Colonic mucosa (tissue), 4 donors: Measurements from ENCODE around the gene KCNT2. TPM values are rescaled to one million over a fixed set of nuclear protein-coding genes. Genes with fewer than 3 reads are reported as not detected.

Experiments used
- DNase-seq: peaks from one replicate; pipeline ENCODE4 v3.0.0-alpha.2; 2020
- H3K27ac ChIP-seq: fragments of 200-600 bp; one replicate; pipeline ENCODE4 v1.8.0; 2021
- H3K27me3 ChIP-seq: fragments of 200-600 bp; one replicate; pipeline ENCODE4 v1.8.0; 2021
- H3K36me3 ChIP-seq: fragments of 200-600 bp; one replicate; pipeline ENCODE4 v1.8.0; 2021
- H3K4me1 ChIP-seq: fragments of 200-600 bp; one replicate; pipeline ENCODE4 v1.8.0; 2021; ENCODE audit warnings: mild to moderate bottlenecking
- H3K4me3 ChIP-seq: fragments of 200-600 bp; one replicate; pipeline ENCODE4 v1.8.0; 2021
- H3K9ac ChIP-seq, 2 donors: one replicate each; pipeline ENCODE4 v1.7.0; 2013; ENCODE audit warnings: control low read depth in 2 of 2, low read depth in 2 of 2, low read length in 2 of 2
- H3K9me3 ChIP-seq: fragments of 200-600 bp; one replicate; pipeline ENCODE4 v1.8.0; 2021
- intact Hi-C: fragments of 100-400 bp; cut with DNase I; formaldehyde crosslinking; loops from one replicate; pipeline ENCODE4 v1.14.1; 2022
- total RNA-seq, 2 donors: library from RNA; stranded (reverse); fragmentation: NEBNext Ultra II Directional in 1 of 2; extraction: Animal tissue kit (Norgen Biotek cat#: 25700) in 1 of 2; gene quantifications; one replicate each; pipeline ENCODE4 v1.2.1, GENCODE V29; 2021
- TF ChIP-seq, protein P1 (sequence below): fragments of 200-600 bp; IDR thresholded peaks from one replicate; pipeline ENCODE4 v1.8.0; 2022; ENCODE audit warnings: antibody characterized with exemption, mild to moderate bottlenecking
- donor health status: healthy.
- donor health status: DM: no; HTN: no; CAD: no.
- donor health status: DM: no; HTN: no; CAD: no.

Gene KCNT2
- total RNA-seq, 2 donors from 2014 or later = 0.56 to 0.82 TPM

DNA sequence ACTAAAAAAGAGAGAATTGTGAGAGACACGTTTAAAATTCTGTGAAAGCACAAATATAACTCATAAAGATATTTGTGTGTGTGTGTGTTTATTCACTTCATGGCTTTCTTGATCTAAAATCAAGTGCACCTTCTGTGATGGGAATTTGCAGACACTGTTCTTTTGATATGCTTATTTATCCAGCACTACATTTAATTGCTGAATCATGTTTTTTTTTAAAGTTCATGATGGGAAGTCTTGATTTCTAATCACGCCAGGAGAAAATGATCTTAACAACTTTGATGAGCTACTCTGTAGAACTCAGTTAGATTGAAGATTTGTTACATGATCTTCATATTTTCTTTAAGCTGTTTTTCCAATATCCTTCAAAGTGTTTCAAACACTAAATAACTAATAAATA is 35.0 kb downstream of the KCNT2 start:
- TF ChIP-seq, protein P1, sequence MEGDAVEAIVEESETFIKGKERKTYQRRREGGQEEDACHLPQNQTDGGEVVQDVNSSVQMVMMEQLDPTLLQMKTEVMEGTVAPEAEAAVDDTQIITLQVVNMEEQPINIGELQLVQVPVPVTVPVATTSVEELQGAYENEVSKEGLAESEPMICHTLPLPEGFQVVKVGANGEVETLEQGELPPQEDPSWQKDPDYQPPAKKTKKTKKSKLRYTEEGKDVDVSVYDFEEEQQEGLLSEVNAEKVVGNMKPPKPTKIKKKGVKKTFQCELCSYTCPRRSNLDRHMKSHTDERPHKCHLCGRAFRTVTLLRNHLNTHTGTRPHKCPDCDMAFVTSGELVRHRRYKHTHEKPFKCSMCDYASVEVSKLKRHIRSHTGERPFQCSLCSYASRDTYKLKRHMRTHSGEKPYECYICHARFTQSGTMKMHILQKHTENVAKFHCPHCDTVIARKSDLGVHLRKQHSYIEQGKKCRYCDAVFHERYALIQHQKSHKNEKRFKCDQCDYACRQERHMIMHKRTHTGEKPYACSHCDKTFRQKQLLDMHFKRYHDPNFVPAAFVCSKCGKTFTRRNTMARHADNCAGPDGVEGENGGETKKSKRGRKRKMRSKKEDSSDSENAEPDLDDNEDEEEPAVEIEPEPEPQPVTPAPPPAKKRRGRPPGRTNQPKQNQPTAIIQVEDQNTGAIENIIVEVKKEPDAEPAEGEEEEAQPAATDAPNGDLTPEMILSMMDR = no peak
- DNase-seq = no peak
- Histone ChIP-seq H3K9ac (no peak overlapping the region), H3K36me3 (no peaks in the 10 kb centered on the region), H3K4me1 (no peaks in the 10 kb centered on the region), H3K27ac (no peak overlapping the region), H3K27me3 (no peaks in the 10 kb centered on the region), H3K9me3 (no peaks in the 10 kb centered on the region), H3K4me3 (no peak overlapping the region)
- intact Hi-C loops = no loop called here

DNA sequence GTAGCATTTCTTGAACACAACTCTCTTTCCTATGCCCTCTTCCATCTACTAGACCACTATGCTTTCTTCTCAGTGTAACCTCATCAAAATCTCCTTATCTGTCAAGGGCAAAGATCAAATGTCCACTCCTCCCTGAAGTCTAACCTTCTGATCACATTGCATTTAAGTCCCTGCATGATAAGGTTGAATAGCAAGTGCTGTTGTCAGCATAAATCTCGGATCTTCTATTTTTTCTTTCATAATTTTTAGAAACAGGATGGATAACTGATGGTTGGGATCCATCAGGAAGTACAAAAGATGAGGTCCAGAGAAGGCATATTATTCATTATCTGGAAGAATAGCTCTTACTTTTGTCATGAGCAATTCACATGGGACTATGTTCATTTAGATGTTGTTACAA is 41.0 kb downstream of the KCNT2 start:
- TF ChIP-seq, protein P1 = no peak
- Histone ChIP-seq H3K27ac (no peak overlapping the region), H3K4me3 (no peak overlapping the region), H3K27me3 (no peaks in the 10 kb centered on the region), H3K4me1 (no peaks in the 10 kb centered on the region), H3K9ac (no peak overlapping the region), H3K36me3 (no peaks in the 10 kb centered on the region), H3K9me3 (no peaks in the 10 kb centered on the region)
- intact Hi-C loops = no loop called here
- DNase-seq = no peak

DNA sequence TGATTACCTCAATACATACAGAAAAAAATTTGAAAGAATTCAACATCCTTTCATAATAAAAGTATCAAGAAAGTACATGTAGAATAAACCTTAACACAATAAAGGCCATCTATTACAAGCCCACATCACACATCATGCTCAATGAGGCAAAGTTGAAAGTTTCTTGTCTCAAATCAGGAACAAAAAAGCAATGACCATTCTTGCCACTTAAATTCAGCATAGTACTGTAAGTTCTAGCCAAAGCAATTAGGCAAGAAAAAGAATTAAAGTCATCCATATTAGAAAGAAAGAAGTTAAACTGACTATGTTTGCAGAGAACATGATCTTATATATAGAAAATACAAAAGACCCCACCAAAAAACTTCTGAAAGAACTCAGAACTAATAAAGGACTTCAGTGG is 44.5 kb downstream of the KCNT2 start:
- no peaks in the 10 kb centered on the region for H3K9me3 ChIP-seq
- H3K4me3 ChIP-seq = no peak overlapping the region
- H3K4me1 ChIP-seq = no peaks in the 10 kb centered on the region
- no peak for DNase-seq
- no peak overlapping the region for H3K9ac ChIP-seq
- H3K27me3 ChIP-seq = no peaks in the 10 kb centered on the region
- no peaks in the 10 kb centered on the region for H3K36me3 ChIP-seq
- TF ChIP-seq, protein P1 = no peak
- no peak overlapping the region for H3K27ac ChIP-seq
- intact Hi-C loops = no loop called here

DNA sequence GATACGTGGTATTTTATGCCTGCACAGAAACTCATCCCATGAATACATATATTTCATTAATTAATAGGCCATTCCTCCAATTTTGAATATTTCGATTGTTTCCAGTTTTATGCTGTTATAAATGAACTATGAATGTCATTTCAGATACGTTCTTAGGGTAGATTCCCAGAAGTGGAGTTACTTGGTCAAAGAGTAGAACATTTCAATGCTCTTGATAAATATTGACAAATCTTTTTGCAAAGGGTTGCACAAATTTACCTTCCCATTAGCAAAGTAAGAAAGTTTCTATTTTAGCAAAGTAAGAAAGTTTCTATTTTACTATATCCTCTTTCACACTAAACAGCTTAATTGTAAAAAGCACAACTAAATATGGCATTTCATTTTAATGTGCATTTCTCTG is 48.9 kb downstream of the KCNT2 start:
- no peak overlapping the region for H3K27ac ChIP-seq
- H3K9me3 ChIP-seq = no peaks in the 10 kb centered on the region
- no peaks in the 10 kb centered on the region for H3K27me3 ChIP-seq
- no peak for DNase-seq
- no peak overlapping the region for H3K9ac ChIP-seq
- TF ChIP-seq, protein P1 = no peak
- H3K4me1 ChIP-seq = no peaks in the 10 kb centered on the region
- H3K4me3 ChIP-seq = no peak overlapping the region
- no peaks in the 10 kb centered on the region for H3K36me3 ChIP-seq
- intact Hi-C loops = no loop called here

DNA sequence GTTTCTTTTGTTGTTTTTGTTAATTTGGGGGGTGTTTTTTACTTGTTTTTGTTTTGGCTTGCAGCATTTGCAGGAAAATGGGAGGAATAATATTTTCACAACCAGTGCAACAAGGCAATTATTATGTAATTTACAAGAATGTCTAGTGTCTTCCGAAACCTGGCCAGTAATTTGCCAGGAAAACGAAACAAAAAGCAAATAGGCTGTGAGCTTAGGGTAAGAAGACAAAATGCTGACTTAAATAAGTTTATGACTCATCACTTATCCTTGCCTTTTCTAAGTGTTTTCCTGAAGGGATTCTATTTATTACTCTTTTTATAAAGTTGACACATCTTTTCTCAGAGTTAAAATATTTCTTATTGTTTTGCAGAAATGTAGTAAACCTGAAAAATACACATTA is 49.8 kb downstream of the KCNT2 start:
- TF ChIP-seq, protein P1 = no peak
- no peak overlapping the region for H3K9ac ChIP-seq

DNA sequence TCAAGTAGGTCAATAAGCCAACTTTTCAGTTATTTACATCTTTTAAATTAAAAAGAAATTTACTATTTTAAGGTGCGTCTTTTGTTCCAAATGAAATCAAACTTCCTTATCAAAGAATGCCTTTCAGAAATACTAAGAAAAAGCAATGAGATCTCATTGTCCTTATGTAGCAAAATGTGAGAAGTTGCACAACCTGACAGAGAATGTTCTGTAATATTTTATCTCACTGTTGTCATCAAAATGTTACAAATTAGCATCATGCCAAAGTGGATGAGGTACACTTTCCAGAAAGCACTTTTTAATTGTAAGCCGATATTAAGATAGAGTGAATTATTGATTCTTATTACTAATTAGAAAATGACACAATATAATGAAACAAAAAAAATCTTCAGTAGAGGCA is 50.4 kb downstream of the KCNT2 start:
- TF ChIP-seq, protein P1 = no peak
- Histone ChIP-seq H3K27ac (no peak overlapping the region), H3K27me3 (no peaks in the 10 kb centered on the region), H3K4me1 (no peaks in the 10 kb centered on the region), H3K36me3 (no peaks in the 10 kb centered on the region), H3K9ac (no peak overlapping the region), H3K4me3 (no peak overlapping the region), H3K9me3 (no peaks in the 10 kb centered on the region)
- no peak for DNase-seq
- intact Hi-C loops = no loop called here

More for the DNA sequence above, 49.8 kb downstream of the KCNT2 start:
- H3K36me3 ChIP-seq = no peaks in the 10 kb centered on the region
- no peaks in the 10 kb centered on the region for H3K9me3 ChIP-seq
- no peaks in the 10 kb centered on the region for H3K27me3 ChIP-seq
- H3K27ac ChIP-seq = no peak overlapping the region
- DNase-seq = no peak
- intact Hi-C loops = no loop called here
- H3K4me3 ChIP-seq = no peak overlapping the region
- no peaks in the 10 kb centered on the region for H3K4me1 ChIP-seq
